Measurements from ENCODE around the gene IRGQ. TPM values are rescaled to one million over a fixed set of nuclear protein-coding genes. Genes with fewer than 3 reads are reported as not detected.
"Not testable (repeated sequence)": the region's sequence is repeated elsewhere in the genome, so short reads cannot be mapped to it uniquely, and the experiment has no call there.

Gene IRGQ
- total and polyA plus RNA-seq, 4 donors = 4.3 to 25.5 (median 13.8) TPM

DNA sequence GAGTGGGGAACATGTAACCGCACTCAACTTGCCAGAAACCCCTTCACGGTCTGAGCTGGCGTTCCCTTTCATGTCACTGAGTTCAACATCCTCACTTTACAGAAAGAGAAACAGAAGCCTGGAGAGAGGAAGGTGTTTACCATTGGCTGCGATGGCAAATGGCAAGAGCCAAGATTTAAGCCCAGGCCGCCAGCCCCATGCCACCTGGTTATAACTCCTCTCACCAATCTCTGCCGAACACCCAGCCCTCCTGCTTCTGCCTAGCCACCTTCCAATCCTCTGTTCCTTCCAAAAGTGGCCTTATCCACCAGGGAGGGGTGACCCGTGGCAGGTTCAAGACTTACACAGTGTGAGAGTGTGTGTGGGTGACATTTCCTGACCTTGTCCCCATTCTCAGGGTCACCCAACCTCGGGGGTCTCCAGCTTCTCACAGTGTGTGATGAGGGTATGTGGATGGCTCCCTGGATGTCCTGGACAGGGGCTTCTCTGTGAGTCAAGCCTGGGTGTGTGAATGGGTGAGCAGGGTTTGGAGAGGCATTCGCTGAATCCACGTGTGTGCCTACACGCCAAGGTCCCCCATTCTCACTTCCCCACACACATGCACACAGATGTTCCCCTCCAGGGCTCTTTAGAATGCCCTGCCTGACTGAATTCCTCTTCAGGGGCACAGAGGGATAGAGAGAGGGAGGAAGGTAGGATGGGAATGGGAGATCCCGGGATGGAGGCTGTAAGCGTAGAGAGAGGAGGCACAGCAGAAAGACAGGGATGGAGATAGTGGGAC is 42.5 kb upstream of the IRGQ start:
- no peak overlapping the region for H3K4me3 ChIP-seq (ENCODE audit: low read length in 2 of 2)
- ATAC-seq (ENCODE audit: low FRiP score) (no peak), DNase-seq (no peak)
- H3K27ac ChIP-seq (ENCODE audit: low read depth in 1 of 2, low read length in 2 of 2) = no peak overlapping the region
- no peaks in the 10 kb centered on the region for H3K4me1 ChIP-seq (ENCODE audit: control insufficient read depth in 1 of 2, insufficient read depth in 2 of 2, low read length in 2 of 2)
- H3K9me3 ChIP-seq (ENCODE audit: control insufficient read depth, low read length) = no peaks in the 10 kb centered on the region
- WGBS, 2 donors = 78 to 84% methylated on average over 13 of the region's 13 CpGs
- intact Hi-C loops (cut with DNase I) = no loop called here
- no peaks in the 10 kb centered on the region for H3K27me3 ChIP-seq (ENCODE audit: control insufficient read depth in 1 of 2, insufficient read depth in 2 of 2, low read length in 1 of 2)
- H3K36me3 ChIP-seq (ENCODE audit: control insufficient read depth in 1 of 2, insufficient read depth in 2 of 2, low read length in 1 of 2) = no peaks in the 10 kb centered on the region

DNA sequence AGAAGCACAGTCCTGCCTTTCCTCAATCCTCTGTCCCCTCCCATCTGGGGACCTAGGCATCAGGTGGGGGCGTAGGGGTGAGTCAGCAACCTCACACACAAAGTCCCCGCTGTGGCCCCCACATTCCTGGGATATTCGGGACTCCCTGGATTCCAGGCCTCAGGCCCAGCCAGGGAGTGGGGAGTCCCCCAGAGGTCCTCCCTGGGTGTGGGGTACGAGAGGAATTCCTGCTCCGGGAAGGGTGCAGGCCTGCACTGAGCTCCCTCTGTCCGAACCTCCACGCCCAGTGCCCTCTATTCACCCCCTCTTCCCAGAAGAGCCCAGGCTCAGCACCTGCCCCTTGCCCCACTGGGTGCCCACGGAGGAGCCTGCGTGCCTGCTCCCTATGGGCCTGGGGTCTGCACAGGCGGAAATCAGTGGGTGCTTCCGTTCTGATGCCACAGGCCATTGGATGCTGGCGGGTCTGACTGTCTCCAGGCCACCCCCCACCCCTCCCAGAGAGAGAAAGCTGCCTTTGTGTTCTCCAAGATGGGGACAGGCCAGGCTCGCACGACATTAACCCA is 40.3 kb upstream of the IRGQ start:
- H3K27me3 ChIP-seq (ENCODE audit: control insufficient read depth in 1 of 2, insufficient read depth in 2 of 2, low read length in 1 of 2) = no peaks in the 10 kb centered on the region
- no peak overlapping the region for H3K4me3 ChIP-seq (ENCODE audit: low read length in 2 of 2)
- DNase-seq (no peak), ATAC-seq (ENCODE audit: low FRiP score) (no peak)
- H3K9me3 ChIP-seq (ENCODE audit: control insufficient read depth, low read length) = no peaks in the 10 kb centered on the region
- intact Hi-C loops (cut with DNase I) = no loop called here
- no peaks in the 10 kb centered on the region for H3K4me1 ChIP-seq (ENCODE audit: control insufficient read depth in 1 of 2, insufficient read depth in 2 of 2, low read length in 2 of 2)
- no peaks in the 10 kb centered on the region for H3K36me3 ChIP-seq (ENCODE audit: control insufficient read depth in 1 of 2, insufficient read depth in 2 of 2, low read length in 1 of 2)
- no peak overlapping the region for H3K27ac ChIP-seq (ENCODE audit: low read depth in 1 of 2, low read length in 2 of 2)
- 78 to 81% methylated on average over 14 of the region's 14 CpGs for WGBS, 2 donors

DNA sequence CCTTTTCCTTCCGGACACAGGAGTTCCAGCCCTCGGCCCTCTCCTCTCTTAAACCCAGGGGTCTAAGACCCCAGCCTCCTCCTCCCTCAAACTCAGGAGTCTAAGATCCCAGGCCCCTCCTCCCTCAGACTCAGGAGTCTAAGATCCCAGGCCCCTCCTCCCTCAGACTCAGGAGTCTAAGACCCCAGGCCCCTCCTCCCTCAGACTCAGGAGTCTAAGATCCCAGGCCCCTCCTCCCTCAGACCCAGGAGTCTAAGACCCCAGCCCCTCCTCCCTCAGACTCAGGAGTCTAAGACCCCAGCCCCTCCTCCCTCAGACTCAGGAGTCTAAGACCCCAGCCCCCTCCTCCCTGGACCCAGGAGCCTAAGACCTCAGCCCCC is 39.6 kb upstream of the IRGQ start:
- not testable (repeated sequence) for DNase-seq; H3K27ac ChIP-seq (ENCODE audit: low read depth in 1 of 2, low read length in 2 of 2)

GRCh38 chr19:43634872-43635560 is 39.1 kb upstream of the IRGQ start:
- intact Hi-C loops (cut with DNase I) = no loop called here
- no peak for ATAC-seq (ENCODE audit: low FRiP score)
- Histone ChIP-seq H3K36me3 (ENCODE audit: control insufficient read depth in 1 of 2, insufficient read depth in 2 of 2, low read length in 1 of 2) (no peaks in the 10 kb centered on the region), H3K4me1 (ENCODE audit: control insufficient read depth in 1 of 2, insufficient read depth in 2 of 2, low read length in 2 of 2) (no peaks in the 10 kb centered on the region), H3K27ac (ENCODE audit: low read depth in 1 of 2, low read length in 2 of 2) (no peak overlapping the region), H3K27me3 (ENCODE audit: control insufficient read depth in 1 of 2, insufficient read depth in 2 of 2, low read length in 1 of 2) (no peaks in the 10 kb centered on the region), H3K9me3 (ENCODE audit: control insufficient read depth, low read length) (no peaks in the 10 kb centered on the region), H3K4me3 (ENCODE audit: low read length in 2 of 2) (no peak overlapping the region)
- 23 to 29% methylated on average over 17 of the region's 17 CpGs for WGBS, 2 donors
- DNase-seq = no peak

More for the DNA sequence above, 39.6 kb upstream of the IRGQ start:
- H3K9me3 ChIP-seq (ENCODE audit: control insufficient read depth, low read length); H3K4me3 ChIP-seq (ENCODE audit: low read length in 2 of 2); intact Hi-C loops (cut with DNase I); H3K36me3 ChIP-seq (ENCODE audit: control insufficient read depth in 1 of 2, insufficient read depth in 2 of 2, low read length in 1 of 2); ATAC-seq (ENCODE audit: low FRiP score); H3K27me3 ChIP-seq (ENCODE audit: control insufficient read depth in 1 of 2, insufficient read depth in 2 of 2, low read length in 1 of 2); H3K4me1 ChIP-seq (ENCODE audit: control insufficient read depth in 1 of 2, insufficient read depth in 2 of 2, low read length in 2 of 2): not testable (repeated sequence)
- WGBS, 2 donors = 43 to 55% methylated on average over 2 of the region's 2 CpGs

- Histone ChIP-seq H3K4me3 (ENCODE audit: low read length in 2 of 2) (no peak overlapping the region), H3K36me3 (ENCODE audit: control insufficient read depth in 1 of 2, insufficient read depth in 2 of 2, low read length in 1 of 2) (no peaks in the 10 kb centered on the region), H3K27ac (ENCODE audit: low read depth in 1 of 2, low read length in 2 of 2) (no peak overlapping the region), H3K4me1 (ENCODE audit: control insufficient read depth in 1 of 2, insufficient read depth in 2 of 2, low read length in 2 of 2) (no peaks in the 10 kb centered on the region), H3K27me3 (ENCODE audit: control insufficient read depth in 1 of 2, insufficient read depth in 2 of 2, low read length in 1 of 2) (no peaks in the 10 kb centered on the region), H3K9me3 (ENCODE audit: control insufficient read depth, low read length) (no peaks in the 10 kb centered on the region)
- intact Hi-C loops (cut with DNase I) = no loop called here
- no peak for ATAC-seq (ENCODE audit: low FRiP score)
- no peak for DNase-seq
- WGBS, 2 donors = 34 to 41% methylated on average over 4 to 5 of the region's 5 CpGs
Measured at GRCh38 chr19:43634506-43634871, 38.6 kb upstream of the IRGQ start.

DNA sequence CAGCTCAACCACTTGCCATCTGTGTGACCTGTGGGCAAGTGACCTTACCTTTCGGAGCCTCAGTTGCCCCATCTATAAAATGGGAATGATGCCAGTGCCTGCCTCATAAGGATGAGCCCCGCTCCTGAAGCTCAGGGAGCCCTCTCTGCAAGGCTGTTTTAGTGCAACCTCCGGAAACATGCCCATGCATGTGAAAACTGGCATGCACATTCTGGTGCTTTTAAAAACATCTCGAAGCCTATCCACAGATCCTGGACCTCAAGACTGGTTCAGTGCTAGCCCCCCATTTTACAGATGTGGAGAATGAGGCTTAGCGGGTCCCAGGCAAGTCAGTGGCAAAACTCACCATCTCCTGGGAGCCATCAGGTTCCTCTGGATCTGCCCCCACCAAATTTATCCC is 38.1 kb upstream of the IRGQ start:
- Histone ChIP-seq H3K27ac (ENCODE audit: low read depth in 1 of 2, low read length in 2 of 2) (no peak overlapping the region), H3K27me3 (ENCODE audit: control insufficient read depth in 1 of 2, insufficient read depth in 2 of 2, low read length in 1 of 2) (no peaks in the 10 kb centered on the region), H3K36me3 (ENCODE audit: control insufficient read depth in 1 of 2, insufficient read depth in 2 of 2, low read length in 1 of 2) (no peaks in the 10 kb centered on the region), H3K4me1 (ENCODE audit: control insufficient read depth in 1 of 2, insufficient read depth in 2 of 2, low read length in 2 of 2) (no peaks in the 10 kb centered on the region), H3K9me3 (ENCODE audit: control insufficient read depth, low read length) (no peaks in the 10 kb centered on the region), H3K4me3 (ENCODE audit: low read length in 2 of 2) (no peak overlapping the region)
- no peak for DNase-seq
- 80% methylated on average over 5 of the region's 5 CpGs for WGBS, 2 donors
- intact Hi-C loops (cut with DNase I) = no loop called here
- no peak for ATAC-seq (ENCODE audit: low FRiP score)

DNA sequence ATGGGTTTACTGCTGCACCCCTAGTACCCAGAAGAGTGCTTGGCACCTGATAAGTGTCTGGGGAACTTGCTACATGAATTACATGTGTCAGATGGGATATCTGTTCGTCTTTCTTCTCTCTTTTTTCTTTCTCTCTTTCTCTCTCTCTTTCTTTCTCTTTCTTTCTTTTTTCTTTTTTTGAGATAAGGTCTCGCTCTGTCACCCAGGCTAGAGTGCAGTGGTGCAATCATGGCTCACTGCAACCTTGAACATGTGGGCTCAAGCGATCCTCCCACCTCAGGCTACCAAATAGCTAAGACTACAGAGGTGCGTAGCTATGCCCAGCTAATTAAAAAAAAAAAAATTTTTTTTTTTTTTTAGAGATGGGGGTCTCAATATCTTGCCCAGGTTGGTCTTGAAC is 37.6 kb upstream of the IRGQ start:
- Histone ChIP-seq H3K4me1 (ENCODE audit: control insufficient read depth in 1 of 2, insufficient read depth in 2 of 2, low read length in 2 of 2) (no peaks in the 10 kb centered on the region), H3K27me3 (ENCODE audit: control insufficient read depth in 1 of 2, insufficient read depth in 2 of 2, low read length in 1 of 2) (no peaks in the 10 kb centered on the region), H3K4me3 (ENCODE audit: low read length in 2 of 2) (no peak overlapping the region), H3K9me3 (ENCODE audit: control insufficient read depth, low read length) (no peaks in the 10 kb centered on the region), H3K36me3 (ENCODE audit: control insufficient read depth in 1 of 2, insufficient read depth in 2 of 2, low read length in 1 of 2) (no peaks in the 10 kb centered on the region), H3K27ac (ENCODE audit: low read depth in 1 of 2, low read length in 2 of 2) (no peak overlapping the region)
- ATAC-seq (ENCODE audit: low FRiP score) (no peak), DNase-seq (no peak)
- intact Hi-C loops (cut with DNase I) = no loop called here
- 82 to 84% methylated on average over 4 of the region's 4 CpGs for WGBS, 2 donors

DNA sequence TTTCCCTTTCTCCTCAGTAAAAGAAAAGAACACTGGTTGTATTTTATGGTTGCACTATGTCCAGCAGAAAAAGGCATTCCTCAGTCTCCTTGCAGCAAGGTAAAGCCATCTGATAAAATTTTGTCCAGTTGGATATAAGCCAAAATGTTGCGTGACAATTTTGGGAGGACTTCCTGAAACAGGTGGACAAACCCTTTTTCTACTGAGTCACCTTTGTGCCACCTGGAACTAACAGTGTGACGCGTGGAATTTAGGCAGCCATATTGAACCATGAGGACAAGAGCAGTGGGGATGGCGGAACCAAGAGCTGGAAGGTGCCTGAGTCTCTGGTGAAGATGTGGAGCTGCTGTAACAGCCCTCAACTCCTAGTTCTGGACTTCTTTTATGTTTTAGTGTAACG is 35.6 kb upstream of the IRGQ start:
- intact Hi-C loops (cut with DNase I) = no loop called here
- Histone ChIP-seq H3K36me3 (ENCODE audit: control insufficient read depth in 1 of 2, insufficient read depth in 2 of 2, low read length in 1 of 2) (no peaks in the 10 kb centered on the region), H3K4me3 (ENCODE audit: low read length in 2 of 2) (no peak overlapping the region), H3K27me3 (ENCODE audit: control insufficient read depth in 1 of 2, insufficient read depth in 2 of 2, low read length in 1 of 2) (no peaks in the 10 kb centered on the region), H3K4me1 (ENCODE audit: control insufficient read depth in 1 of 2, insufficient read depth in 2 of 2, low read length in 2 of 2) (no peaks in the 10 kb centered on the region), H3K27ac (ENCODE audit: low read depth in 1 of 2, low read length in 2 of 2) (no peak overlapping the region), H3K9me3 (ENCODE audit: control insufficient read depth, low read length) (no peaks in the 10 kb centered on the region)
- DNase-seq (no peak), ATAC-seq (ENCODE audit: low FRiP score) (no peak)
- WGBS, 2 donors = 88 to 91% methylated on average over 5 of the region's 5 CpGs

All from aorta (tissue), 5 donors.